HG03442 (cell line): ENCODE results near the gene ITGBL1.

Experiments
- ATAC-seq: cut with Tn5 transposase; IDR thresholded peaks from one replicate; pipeline ENCODE4 v1.9.1; 2021; ENCODE audit warnings: mild to moderate bottlenecking, moderate library complexity; ENCODE audit not compliant: unreplicated experiment

ITGBL1 gene, protein sequence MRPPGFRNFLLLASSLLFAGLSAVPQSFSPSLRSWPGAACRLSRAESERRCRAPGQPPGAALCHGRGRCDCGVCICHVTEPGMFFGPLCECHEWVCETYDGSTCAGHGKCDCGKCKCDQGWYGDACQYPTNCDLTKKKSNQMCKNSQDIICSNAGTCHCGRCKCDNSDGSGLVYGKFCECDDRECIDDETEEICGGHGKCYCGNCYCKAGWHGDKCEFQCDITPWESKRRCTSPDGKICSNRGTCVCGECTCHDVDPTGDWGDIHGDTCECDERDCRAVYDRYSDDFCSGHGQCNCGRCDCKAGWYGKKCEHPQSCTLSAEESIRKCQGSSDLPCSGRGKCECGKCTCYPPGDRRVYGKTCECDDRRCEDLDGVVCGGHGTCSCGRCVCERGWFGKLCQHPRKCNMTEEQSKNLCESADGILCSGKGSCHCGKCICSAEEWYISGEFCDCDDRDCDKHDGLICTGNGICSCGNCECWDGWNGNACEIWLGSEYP

DNA sequence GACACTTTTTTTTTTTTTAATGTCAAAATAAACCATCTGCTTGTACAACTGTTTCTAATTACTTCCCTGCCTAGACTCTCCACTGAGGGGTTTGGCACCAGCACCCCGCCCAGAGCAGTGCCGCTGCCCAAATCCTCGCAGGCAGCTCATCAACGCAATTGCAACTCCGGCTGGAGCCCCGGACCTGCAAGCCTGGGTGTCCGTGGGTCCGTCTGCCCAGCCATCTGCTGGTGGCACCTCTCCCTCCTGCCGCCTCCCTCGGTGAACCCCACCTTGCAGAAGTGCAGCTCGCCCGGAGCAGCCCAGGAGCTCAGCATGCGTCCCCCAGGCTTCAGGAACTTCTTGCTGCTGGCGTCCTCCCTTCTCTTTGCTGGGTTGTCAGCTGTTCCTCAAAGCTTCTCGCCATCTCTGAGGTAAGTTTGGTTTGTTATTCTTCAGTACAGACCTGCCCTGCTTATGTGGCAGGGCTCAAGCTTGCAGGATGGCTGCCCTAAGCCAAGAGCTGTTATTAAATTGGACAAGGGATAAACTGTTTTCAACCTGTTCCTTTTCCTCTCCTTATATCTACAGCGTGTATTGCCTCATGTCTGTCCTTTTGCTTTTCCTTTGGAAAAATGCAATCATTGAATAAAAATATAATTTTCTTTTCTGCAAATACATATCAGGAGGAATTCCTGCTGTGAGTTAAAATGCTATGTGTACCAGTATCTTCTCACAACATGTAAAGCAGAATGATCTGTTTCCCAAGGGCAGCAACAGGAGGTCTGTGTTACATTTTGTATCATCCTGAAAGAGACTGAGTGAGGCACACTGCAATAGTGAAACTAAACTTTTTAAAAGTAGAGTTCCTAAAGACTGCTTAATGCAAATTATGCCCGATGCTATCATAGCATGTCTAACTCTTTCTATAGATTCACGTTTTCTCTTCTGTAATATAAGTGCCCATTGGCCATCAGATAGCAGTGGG, at the start of gene ITGBL1:
Gene ITGBL1 (plus strand): TSS at position 157 of the 967 bp plus-strand sequence. CDS start 159 bp downstream, at position 316.
- ATAC-seq: peak; percentile 87

DNA sequence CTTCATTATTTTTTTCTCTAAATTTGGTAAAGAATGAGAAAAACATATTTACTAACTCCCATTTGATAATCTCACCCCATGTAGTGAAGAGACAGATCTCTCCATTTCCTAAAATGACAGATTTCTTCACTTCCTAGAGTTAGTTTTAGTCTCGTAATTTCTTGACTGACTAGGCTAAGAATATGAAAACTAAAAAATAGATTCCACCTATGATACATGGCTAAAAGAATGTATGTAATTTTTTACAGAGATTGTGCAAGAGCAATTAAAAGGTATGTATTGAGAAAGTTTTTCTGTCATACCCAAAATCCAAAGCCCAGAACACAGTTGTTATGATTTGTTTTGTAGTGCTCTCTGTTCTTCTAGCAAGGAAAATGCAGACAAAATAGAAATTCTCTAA, 45.7 kb upstream of the ITGBL1 start:
- ATAC-seq: no peak

DNA sequence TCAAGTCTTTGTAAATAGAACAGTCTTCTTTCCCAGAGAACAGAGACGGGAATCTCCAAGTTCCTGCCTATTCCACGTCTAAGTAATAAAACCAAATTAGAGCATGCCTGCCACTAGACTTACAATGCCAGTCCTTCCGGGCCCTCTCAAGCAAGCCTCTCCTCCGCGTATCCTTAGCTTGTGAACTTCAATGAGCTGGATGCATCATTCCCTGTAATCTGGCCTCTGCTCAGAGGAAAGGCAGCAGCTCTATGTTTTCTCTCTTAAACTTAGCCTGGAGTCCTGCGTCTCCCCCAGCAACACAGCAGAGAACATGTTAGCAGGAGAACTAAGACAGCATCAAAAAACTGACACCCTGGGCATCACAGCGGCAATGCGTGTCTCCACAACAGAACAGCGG, 44.3 kb upstream of the ITGBL1 start:
- ATAC-seq: no peak

DNA sequence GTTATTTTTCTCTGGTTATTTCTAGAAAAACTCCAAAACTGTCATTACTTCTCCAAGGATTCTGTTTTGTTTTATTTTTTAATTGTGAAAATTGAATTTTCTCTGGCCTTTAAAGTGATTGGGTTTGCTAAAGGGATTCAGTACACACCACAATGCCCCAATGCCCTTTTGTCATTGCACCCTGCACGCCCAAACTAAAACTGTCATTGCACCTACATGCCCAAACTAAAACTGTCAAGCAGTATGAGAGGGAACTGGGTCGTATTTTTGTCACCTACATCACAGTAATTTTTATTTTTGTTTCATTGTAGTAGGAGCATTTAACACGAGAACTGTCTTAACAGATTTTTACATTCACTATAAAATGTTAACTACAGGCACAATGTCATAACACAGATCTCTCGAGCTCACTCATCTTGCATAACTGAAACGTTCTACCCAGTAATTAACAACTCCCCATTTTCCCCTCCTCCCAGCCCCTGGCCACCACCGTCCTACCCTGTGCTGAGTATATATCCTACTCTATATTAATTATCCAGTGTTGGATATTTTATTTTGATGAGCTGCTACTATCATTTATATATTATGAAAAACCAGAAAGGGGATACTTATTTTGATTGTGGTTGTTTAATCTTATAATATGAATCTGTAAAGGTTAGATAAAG, 43.4 kb upstream of the ITGBL1 start:
- no peak for ATAC-seq

DNA sequence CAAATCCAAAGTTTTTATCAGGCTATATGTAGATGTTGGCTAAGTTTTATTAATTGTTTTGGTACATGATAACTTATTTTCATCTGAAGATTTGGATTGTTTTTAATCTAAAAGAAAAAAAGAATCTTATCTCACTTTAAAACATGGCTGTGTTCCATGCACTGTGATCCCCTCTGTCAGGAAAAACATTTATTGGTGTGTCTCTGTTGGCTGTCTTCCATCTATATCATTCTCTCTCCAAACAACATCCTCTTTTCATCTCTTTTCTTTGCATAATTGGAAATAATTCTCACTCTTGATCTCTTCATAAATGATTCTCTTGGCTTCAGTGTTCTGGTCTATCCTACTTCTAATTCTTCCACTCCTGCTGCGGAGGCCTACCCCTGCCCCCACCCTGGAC, 40.4 kb upstream of the ITGBL1 start:
- no peak for ATAC-seq

DNA sequence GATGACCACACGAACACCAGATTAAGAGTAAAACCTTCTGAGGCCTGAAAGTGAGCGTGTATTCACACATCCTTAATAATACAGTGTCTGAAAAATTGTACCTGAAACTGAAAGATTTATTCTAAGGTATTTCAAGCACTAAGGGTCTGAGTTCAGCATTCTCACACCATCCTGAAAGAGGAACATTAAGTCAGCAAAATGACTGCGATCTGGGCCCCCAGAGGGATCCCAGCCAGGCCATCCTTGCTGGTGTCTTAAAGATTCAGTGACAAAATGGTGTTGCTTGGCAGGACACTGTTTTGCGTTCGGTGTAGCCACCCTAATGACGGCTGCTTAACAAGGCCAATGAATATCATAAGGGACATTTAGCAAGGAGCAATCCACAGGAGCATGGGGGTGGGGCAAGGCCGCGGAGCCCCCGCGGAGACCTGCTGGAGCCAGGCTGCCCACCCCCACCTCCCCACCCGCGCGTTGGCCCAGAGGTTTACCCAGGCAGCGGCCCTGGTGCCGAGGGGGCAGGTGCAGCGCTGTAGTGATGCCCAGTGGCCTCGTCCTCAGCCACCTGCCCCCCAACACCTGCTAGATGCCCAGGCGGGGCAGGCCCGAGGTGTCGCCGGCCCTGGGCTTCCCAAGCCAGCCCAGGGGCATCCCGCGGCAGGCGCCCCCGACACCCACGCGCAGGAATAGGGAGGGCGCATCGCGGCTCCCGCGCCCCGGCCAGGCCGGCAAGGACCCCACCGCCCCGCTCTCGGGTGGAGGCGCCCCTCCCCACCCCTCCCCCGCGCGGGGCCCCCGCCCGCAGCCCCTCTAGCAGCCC, 36.9 kb upstream of the ITGBL1 start:
- no peak for ATAC-seq

DNA sequence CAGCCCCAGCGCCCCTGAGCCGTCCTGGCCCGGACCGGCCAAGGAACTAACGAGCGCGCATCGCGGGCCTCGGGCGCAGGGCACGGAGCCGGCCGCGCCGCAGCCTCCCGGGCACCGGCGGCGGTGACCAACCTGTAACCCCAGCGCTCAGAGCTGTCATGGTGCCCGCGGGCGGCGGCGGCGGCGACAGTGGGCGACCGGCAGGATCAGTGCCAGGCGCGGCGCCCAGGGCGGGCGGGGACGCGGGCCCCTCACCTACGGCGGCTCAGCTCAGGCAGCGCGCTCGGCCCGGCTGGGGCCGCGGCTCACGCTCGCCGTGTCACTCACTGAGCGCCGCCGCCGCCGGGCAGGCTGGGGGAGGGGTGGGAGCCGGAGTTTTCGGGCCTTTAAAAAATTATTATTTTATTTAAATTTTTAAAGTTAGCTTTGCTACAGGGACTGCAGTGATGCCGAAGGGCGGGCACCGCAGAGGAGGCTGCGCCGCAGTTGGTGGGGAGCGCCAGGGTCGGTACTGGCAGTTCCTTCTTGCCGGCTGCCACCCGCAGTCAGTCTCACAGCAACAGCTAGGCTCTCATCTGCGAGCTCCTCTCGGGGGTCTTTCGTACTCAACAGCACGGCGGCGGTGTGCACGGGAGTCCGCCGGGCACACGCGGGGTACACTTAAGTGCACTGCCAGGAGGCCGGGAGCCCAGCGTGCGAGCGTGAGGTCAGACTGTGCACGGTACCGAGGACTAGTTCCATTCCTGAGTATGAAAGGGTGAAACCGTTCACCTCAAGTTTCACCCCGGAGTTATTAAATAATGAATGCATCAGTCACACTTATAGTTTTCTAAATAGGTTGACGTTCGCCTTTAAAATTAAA, 36.1 kb upstream of the ITGBL1 start, which contains the start of gene NALCN:
Gene NALCN (minus strand): TSS at position 328 of the 862 bp plus-strand sequence. CDS start 17,382 bp downstream, outside the sequence.
- ATAC-seq: no peak

DNA sequence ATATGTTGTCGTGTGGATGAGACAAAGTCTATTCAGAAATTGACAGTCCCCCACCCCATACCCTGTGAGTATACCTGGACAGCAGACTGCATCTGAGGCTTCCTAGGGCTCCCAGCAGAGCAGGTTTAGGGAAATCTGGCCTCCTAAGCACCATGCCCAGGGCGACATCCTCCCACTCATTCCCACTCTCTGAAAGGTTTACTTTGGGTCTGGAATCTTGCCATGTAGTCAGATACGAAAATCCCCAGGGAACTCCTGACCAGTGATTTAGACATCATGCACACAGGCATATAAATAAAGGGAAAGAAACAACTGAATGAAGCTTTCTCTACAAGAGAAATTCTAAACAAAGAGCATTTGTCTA, 35.5 kb upstream of the ITGBL1 start:
- no peak for ATAC-seq

DNA sequence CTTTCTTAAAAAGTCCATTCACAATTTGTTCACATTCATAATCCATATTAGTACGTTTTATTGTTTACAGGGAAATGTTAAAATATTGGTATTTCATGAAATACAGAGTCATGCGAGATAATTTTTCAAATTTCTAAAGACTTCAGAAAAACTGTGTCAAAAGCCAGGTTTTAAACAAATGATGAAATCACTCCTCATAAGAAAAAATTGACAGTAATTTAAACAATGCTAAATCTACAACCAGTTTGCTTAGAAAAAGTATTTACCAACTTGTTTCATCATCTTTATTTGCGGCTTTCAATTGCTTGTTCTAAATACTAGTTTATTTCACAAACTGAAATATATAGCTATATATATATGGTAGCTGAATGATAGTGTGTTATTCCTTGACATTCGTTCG, 35.0 kb upstream of the ITGBL1 start:
- ATAC-seq: no peak

DNA sequence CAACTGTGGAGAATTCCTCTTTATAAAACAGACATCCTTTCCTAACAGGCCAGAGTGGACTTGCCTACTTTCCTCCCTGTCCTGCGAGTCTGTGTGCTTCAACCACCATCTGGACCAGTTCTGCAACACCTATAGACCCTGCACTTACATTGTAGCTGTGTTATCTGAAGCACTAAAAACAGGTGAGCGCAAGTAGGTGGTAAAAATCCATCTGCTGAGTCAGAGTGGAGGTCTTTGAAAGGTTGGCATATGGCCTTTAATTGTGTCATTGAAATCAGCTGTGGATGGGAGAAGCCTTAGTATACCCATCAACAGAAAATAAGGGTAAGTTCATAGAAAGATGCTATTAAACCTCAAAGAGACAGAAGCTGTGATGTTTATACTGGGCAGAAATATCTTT, 28.6 kb upstream of the ITGBL1 start:
- no peak for ATAC-seq

DNA sequence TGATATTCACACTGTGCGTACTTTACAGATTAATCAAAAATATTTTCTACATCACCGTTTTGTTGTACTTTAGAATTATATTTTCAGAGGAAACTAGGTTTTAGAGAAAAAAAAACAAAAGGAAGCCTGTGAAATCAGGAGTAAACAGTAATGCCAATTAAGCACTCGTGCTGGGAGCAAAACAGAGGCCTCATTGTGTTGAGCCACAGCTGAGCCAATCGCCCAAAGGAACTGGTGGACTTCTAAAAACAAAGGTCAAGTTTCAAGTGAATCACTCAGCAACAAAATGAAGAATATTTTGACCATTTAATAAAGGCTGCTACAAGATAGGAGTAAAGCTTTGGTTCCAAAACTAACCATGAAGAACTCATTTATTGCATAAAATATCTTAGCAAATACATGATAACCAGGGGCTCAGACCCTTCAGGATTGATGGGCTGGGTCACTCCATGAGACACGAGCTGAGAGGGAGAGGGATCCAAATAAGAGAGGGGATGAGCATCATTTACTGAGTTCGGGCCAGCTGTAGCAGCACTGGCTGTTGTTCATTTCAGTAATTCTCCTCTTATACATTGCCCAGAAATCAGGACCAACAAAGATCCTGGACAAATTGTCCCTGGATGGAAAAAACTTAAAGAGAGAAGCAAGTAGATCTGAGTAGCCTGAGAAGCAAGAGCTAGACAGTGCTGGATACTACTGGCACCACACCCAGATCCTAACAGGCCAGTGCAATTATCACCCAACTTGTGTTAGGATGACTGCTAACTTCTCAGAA, 27.9 kb upstream of the ITGBL1 start:
- ATAC-seq: no peak

DNA sequence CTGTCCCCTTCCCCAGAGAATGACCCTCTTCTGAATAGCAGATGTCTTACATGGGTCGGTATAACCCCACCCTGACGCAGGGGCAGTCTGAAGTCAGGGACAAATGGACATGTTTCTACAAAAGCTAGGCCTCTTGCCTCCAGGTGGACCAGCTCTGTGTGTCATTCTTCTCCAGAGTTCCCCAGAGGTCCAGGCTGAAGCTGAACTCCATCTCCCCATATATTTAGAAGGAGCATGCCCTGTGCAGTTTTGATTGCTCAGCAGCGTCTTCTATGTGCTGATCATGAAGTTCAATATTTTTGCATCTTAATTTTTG, 27.4 kb upstream of the ITGBL1 start:
- ATAC-seq: no peak

DNA sequence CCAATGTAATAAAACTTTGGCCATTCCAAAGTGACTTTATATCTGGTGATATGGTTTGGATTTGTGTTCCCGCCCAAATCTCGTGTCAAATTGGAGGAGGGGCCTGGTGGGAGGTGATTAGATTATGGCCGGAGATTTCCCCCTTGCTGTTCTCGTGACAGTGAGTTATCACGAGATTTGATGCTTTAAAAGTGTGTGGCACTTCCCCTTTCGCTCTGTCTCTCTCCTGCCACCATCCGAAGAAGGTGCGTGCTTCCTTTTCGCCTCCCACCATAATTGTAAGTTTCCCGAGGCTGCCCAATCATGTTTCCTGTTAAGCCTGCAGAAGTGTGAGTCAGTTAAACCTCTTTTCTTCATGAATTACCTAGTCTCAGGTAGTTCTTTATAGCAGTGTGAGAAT, 26.9 kb upstream of the ITGBL1 start:
- ATAC-seq: no peak

DNA sequence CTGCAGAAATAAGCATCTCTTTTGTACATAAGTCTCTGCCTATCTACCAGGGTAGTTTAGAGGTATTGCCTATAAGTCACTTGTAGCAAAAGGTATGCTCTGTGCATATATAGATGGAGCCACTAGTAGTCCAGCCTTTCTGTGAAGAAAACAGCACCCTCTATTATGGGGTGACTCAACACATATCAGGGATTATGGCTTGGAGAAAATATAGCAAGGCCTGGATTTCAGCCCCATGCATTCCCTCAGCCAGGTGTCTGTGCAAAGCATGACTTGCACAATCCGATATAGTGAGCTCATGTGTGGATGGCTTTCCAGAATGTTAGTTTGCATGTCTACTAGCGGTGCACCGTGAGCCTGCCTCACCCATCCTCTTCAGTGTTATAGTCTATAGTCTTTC, 22.7 kb upstream of the ITGBL1 start:
- no peak for ATAC-seq

DNA sequence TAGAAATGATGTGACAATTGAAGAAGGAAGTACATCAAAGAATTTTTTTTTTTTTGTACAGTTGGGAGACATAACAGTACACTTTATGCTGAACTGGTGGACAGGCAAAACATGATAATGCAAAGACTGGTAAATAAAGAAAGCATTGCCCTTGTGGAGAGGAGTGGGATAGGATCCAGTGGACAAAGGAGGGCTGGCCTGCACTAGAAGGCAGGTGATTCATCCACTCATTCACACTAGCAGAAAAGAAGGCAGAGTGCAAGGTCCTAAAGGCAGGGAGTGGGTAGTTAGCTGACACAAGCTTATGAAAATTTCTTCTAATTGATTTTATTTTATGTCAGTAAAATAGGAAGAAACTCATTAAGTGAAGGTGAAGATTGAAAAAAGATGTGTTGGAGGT, 18.6 kb upstream of the ITGBL1 start:
- ATAC-seq: no peak

DNA sequence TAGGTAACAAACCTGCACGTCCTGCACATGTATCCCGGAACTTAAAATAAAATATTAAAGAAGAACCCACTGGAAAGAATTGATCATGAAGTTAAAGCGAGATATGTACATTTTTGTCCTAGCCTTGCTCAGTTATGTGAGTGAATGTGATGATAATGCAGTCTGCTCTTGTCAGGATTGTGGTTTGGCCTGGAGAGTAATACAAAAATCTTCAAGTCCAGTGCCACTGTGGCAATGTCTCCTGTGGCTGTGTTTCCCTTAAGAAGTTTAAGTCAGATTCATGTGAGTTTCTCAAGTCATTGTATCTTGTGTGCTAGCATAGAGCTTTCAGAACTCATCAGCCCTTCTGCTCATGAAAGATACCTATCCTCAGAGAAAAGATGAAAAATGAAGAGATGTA, 18.0 kb upstream of the ITGBL1 start:
- ATAC-seq: no peak

DNA sequence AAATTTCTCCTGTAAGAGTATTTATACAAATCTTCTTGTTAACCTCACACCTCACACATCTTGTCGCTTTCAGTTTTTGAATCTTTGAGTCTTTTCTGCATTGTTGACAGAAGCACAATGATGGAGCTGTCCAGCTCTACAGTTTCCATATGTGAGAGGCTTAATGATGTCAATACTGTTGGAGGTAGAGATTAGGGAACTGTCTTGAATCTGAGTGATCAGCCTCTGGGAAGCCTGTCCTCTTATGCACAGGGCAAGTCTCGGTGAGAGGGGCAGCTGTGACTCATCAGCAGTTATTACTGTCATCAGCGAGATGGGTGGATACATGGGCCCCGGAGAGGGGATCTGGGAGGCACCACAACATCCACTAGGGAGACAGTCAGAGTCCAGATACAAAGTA, 4.6 kb upstream of the ITGBL1 start:
- no peak for ATAC-seq

DNA sequence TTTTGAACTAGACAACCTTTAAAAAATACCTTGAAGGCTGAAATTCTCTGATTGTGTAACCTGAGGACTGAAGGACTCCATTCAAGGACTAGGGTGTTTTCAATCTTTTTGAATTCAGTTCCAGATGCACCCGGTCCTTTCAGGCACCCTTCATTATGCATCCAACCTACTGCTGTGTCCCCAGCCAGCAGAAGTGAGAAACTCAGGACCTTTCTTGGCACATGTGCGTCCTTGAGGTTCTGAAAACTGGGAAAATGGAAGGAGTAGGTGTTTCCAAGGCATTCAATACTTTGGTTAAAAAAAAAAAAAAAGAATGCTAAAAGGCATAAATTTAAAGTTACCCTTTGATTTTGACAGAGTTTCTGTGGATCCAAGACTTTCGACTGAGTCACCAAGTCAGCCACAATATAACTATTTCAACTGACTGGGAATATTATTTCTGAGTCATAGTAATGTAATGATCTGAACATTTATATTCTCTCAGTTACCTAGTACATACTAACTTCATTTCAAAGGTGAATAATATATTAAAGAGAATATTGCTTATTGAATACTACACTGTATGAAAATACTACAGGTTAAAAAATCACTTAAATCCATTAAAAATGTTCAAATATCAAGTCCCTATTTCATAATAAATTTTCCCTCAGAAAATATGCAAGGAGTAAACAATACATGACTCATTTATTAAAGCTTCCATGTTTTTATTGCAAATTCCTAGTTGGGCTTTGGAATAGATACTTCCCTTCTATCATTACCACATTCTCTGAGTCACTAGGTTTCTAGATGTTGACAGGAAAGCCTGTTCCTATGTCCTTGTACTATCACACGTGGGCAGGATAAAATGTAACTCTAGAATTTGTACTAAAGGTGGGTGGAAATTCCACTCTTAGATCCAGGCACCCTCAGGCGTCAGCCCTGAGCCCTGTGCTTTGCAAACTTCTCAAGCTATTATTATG, 2.4 kb upstream of the ITGBL1 start:
- ATAC-seq: no peak
